Stimulated activated naive CD8-positive, alpha-beta T cell treated with anti-CD3 and anti-CD28 coated beads, Interleukin-15, Interleukin-2, amounts not matched to agents 100 ng/mL and 50 ng/mL, for 24 hours (primary cell): Measurements from ENCODE around the gene ZCCHC17.

ENCODE experiments used
- H3K27ac Mint-ChIP-seq: one replicate; pipeline ENCODE4 v1.8.0; 2021; ENCODE audit warnings: mild to moderate bottlenecking, mixed read lengths
- H3K27me3 Mint-ChIP-seq: one replicate; pipeline ENCODE4 v1.8.0; 2021; ENCODE audit warnings: mixed read lengths
- H3K36me3 Mint-ChIP-seq: one replicate; pipeline ENCODE4 v1.8.0; 2021; ENCODE audit warnings: low read depth, mixed read lengths
- H3K4me1 Mint-ChIP-seq: one replicate; pipeline ENCODE4 v1.8.0; 2021; ENCODE audit warnings: low read depth, mixed read lengths
- H3K4me3 Mint-ChIP-seq: one replicate; pipeline ENCODE4 v1.8.0; 2021; ENCODE audit warnings: mild to moderate bottlenecking, mixed read lengths
- H3K9me3 Mint-ChIP-seq: one replicate; pipeline ENCODE4 v1.8.0; 2021; ENCODE audit warnings: mixed read lengths

The ZCCHC17 gene

GRCh38 chr1:31408788-31409318, 112.0 kb downstream of the ZCCHC17 start:
- no peak overlapping the region for H3K4me3 Mint-ChIP-seq
- no peaks in the 10 kb centered on the region for H3K9me3 Mint-ChIP-seq
- H3K27me3 Mint-ChIP-seq, result peaks cover 34% of the 10 kb centered on the region
- peaks cover 9% of the 10 kb centered on the region for H3K4me1 Mint-ChIP-seq
- H3K36me3 Mint-ChIP-seq, result no peaks in the 10 kb centered on the region
- H3K27ac Mint-ChIP-seq, result no peak overlapping the region

- Mint-ChIP-seq H3K27me3 (peaks cover 46% of the 10 kb centered on the region), H3K4me3 (no peak overlapping the region), H3K9me3 (no peaks in the 10 kb centered on the region), H3K4me1 (peaks cover 11% of the 10 kb centered on the region), H3K27ac (no peak overlapping the region), H3K36me3 (no peaks in the 10 kb centered on the region)
Measured at GRCh38 chr1:31409946-31410858, 113.4 kb downstream of the ZCCHC17 start.

- no peak overlapping the region for H3K27ac Mint-ChIP-seq
- peaks cover 11% of the 10 kb centered on the region for H3K4me1 Mint-ChIP-seq
- no peak overlapping the region for H3K4me3 Mint-ChIP-seq
- H3K36me3 Mint-ChIP-seq, result no peaks in the 10 kb centered on the region
- no peaks in the 10 kb centered on the region for H3K9me3 Mint-ChIP-seq
- H3K27me3 Mint-ChIP-seq, result peaks cover 53% of the 10 kb centered on the region
Measured at GRCh38 chr1:31410871-31411270, 114.0 kb downstream of the ZCCHC17 start.

GRCh38 chr1:31412205-31412604, 115.4 kb downstream of the ZCCHC17 start:
- Mint-ChIP-seq H3K27me3 (peaks cover 60% of the 10 kb centered on the region), H3K4me3 (peak overlapping the region; percentile 62), H3K4me1 (peaks cover 11% of the 10 kb centered on the region), H3K36me3 (no peaks in the 10 kb centered on the region), H3K9me3 (no peaks in the 10 kb centered on the region), H3K27ac (no peak overlapping the region)

GRCh38 chr1:31412732-31413404, 116.0 kb downstream of the ZCCHC17 start, which contains the start of gene SERINC2:
SERINC2 (plus strand) TSS chr1:31413213; CDS start chr1:31413266, 53 bp downstream.
- no peaks in the 10 kb centered on the region for H3K9me3 Mint-ChIP-seq
- no peaks in the 10 kb centered on the region for H3K36me3 Mint-ChIP-seq
- peak within 1 kb of the TSS; percentile 86 for H3K4me3 Mint-ChIP-seq
- peaks cover 64% of the 10 kb centered on the region for H3K27me3 Mint-ChIP-seq
- H3K4me1 Mint-ChIP-seq, result peaks cover 11% of the 10 kb centered on the region
- no peak within 1 kb of the TSS for H3K27ac Mint-ChIP-seq

- no peaks in the 10 kb centered on the region for H3K36me3 Mint-ChIP-seq
- H3K9me3 Mint-ChIP-seq, result no peaks in the 10 kb centered on the region
- peaks cover 11% of the 10 kb centered on the region for H3K4me1 Mint-ChIP-seq
- no peak overlapping the region for H3K27ac Mint-ChIP-seq
- peaks cover 64% of the 10 kb centered on the region for H3K27me3 Mint-ChIP-seq
- peak overlapping the region; percentile 86 for H3K4me3 Mint-ChIP-seq
Measured at GRCh38 chr1:31413405-31414001, 116.7 kb downstream of the ZCCHC17 start.
